B cell (primary cell): ENCODE measurements around the gene DYNC1I2. TPM values are rescaled to one million over a fixed set of nuclear protein-coding genes. Genes with fewer than 3 reads are reported as not detected.

Experiments
- polyA plus RNA-seq: library from polyadenylated mRNA; depleted of rRNA; stranded (reverse); fragments of >200 nt; gene quantifications from 2 replicates; pipeline ENCODE4 v1.2.3, GENCODE V29; 2012
- total RNA-seq, 2 donors: library from RNA; stranded (reverse); fragments of 120-200 nt in 1 of 2; gene quantifications; 1 replicate in 1 of 2; 2 replicates in 1 of 2; pipeline versions ENCODE4 v1.2.3 to v1.2.4, GENCODE V29; 2013 to 2022

The DYNC1I2 gene
- total and polyA plus RNA-seq, 2 donors (not counting 1 experiment from before 2014, with no cell fraction given), result 20.4 to 57.6 TPM

Other genes starting within 250 kb of the DYNC1I2 start
- not detected in 2 replicates for gene CYBRD1, start 165.0 kb upstream of the DYNC1I2 start, total RNA-seq
- 0.07 and 0.27 TPM in 2 replicates for gene CYBRD1, start 165.0 kb upstream of the DYNC1I2 start, polyA plus RNA-seq
- 19.6 and 21.0 TPM in 2 replicates for gene SLC25A12, start 206.8 kb downstream of the DYNC1I2 start, total RNA-seq
- gene SLC25A12, start 206.8 kb downstream of the DYNC1I2 start, polyA plus RNA-seq, result 8.9 and 10.0 TPM in 2 replicates
- 25.1 and 26.9 TPM in 2 replicates for gene HAT1, start 235.0 kb downstream of the DYNC1I2 start, total RNA-seq
- gene HAT1, start 235.0 kb downstream of the DYNC1I2 start, polyA plus RNA-seq, result 12.0 and 16.2 TPM in 2 replicates